Fibroblast of the aortic adventitia (primary cell): ENCODE results near the gene MRPL19. TPM values are rescaled to one million over a fixed set of nuclear protein-coding genes. Genes with fewer than 3 reads are reported as not detected.

ENCODE experiments used
- DNase-seq: peaks from one replicate; pipeline ENCODE4 v3.0.0-alpha.2; 2010; ENCODE audit warnings: low read depth
- H3K4me3 ChIP-seq: 2 replicates; pipeline ENCODE4 v1.5.1; 2011; ENCODE audit warnings: low read depth, mild to moderate bottlenecking, control low read depth, low read length, moderate library complexity
- CTCF ChIP-seq: IDR thresholded peaks from 2 replicates; pipeline ENCODE4 v1.5.1; 2011; ENCODE audit warnings: mild to moderate bottlenecking, low read length, control low read depth, inconsistent platforms; ENCODE audit not compliant: insufficient read depth
- total RNA-seq: library from RNA; depleted of rRNA; stranded (reverse); fragments of >200 nt; gene quantifications from 2 replicates; pipeline ENCODE4 v1.2.3, GENCODE V29; 2012; ENCODE audit warnings: low replicate concordance

Gene MRPL19
- total RNA-seq, result 38.0 and 150 TPM in 2 replicates

GRCh38 chr2:75646583-75647425 is at the start of gene MRPL19:
Gene MRPL19 (plus strand): TSS chr2:75646783. CDS start chr2:75646808, 25 bp downstream.
- peak within 1 kb of the TSS; percentile 88 for H3K4me3 ChIP-seq
- peak; percentile 94 for DNase-seq
- TF ChIP-seq CTCF, result no peak

GRCh38 chr2:75596784-75597183 is 49.8 kb upstream of the MRPL19 start:
- no peak for DNase-seq
- TF ChIP-seq CTCF, result no peak
- no peak overlapping the region for H3K4me3 ChIP-seq

GRCh38 chr2:75597949-75598348 is 48.6 kb upstream of the MRPL19 start:
- H3K4me3 ChIP-seq, result no peak overlapping the region
- DNase-seq, result no peak
- TF ChIP-seq CTCF, result no peak

GRCh38 chr2:75598589-75599155 is 47.9 kb upstream of the MRPL19 start:
- TF ChIP-seq CTCF, result no peak
- no peak overlapping the region for H3K4me3 ChIP-seq
- DNase-seq, result no peak

- no peak for DNase-seq
These were observed 46.0 kb upstream of the MRPL19 start for GRCh38 chr2:75600461-75601011.

More at GRCh38 chr2:75600461-75601011, 46.0 kb upstream of the MRPL19 start:
- TF ChIP-seq CTCF, result no peak
- H3K4me3 ChIP-seq, result no peak overlapping the region
